Tibial nerve (tissue), 4 donors: ENCODE results near the gene FNDC3A. TPM values are rescaled to one million over a fixed set of nuclear protein-coding genes. Genes with fewer than 3 reads are reported as not detected.

Source experiments
- DNase-seq, 2 donors: peaks; one replicate each; pipeline ENCODE4 v3.0.0-alpha.2; 2019; ENCODE audit warnings: low spot score in 2 of 2
- H3K27ac ChIP-seq, 4 donors: fragments of 200-600 bp; sonication (generic) in 3 of 4; one replicate each; pipeline ENCODE4 v1.5.1; 2017 to 2019; ENCODE audit warnings: mild to moderate bottlenecking in 1 of 4
- H3K27me3 ChIP-seq, 2 donors: fragments of 200-600 bp; sonication (generic) in 1 of 2; one replicate each; pipeline versions ENCODE4 v1.5.1 to v1.6.0; 2017 to 2019
- H3K36me3 ChIP-seq, 3 donors: fragments of 200-600 bp; sonication (generic); one replicate each; pipeline ENCODE4 v1.5.1; 2018 to 2019
- H3K4me1 ChIP-seq, 4 donors: fragments of 200-600 bp; sonication (generic) in 3 of 4; one replicate each; pipeline ENCODE4 v1.5.1; 2017 to 2019
- H3K4me3 ChIP-seq, 4 donors: fragments of 200-600 bp; sonication (generic) in 3 of 4; one replicate each; pipeline ENCODE4 v1.5.1; 2017 to 2019; ENCODE audit warnings: mild to moderate bottlenecking in 1 of 4, moderate library complexity in 1 of 4
- H3K9me3 ChIP-seq, 4 donors: fragments of 200-600 bp; sonication (generic) in 3 of 4; one replicate each; pipeline ENCODE4 v1.5.1; 2017 to 2019
- CTCF ChIP-seq, 5 experiments: fragments of 200-600 bp in 3 of 5; fragments of 450-650 bp in 2 of 5; sonication (generic) in 3 of 5; IDR thresholded peaks; one replicate each; pipeline ENCODE4 v1.5.1; 2016 to 2019; ENCODE audit warnings: antibody characterized with exemption in 5 of 5, mild to moderate bottlenecking in 3 of 5, moderate library complexity in 2 of 5
- EP300 ChIP-seq, 2 donors: sonication (generic); formaldehyde crosslinking; IDR thresholded peaks; one replicate each; pipeline ENCODE4 v1.6.1; 2017; ENCODE audit warnings: antibody characterized with exemption in 2 of 2, mild to moderate bottlenecking in 1 of 2
- POLR2A ChIP-seq, 2 donors: fragments of 450-650 bp; IDR thresholded peaks; one replicate each; pipeline ENCODE4 v1.6.1; 2017; ENCODE audit warnings: antibody characterized with exemption in 2 of 2, mild to moderate bottlenecking in 2 of 2, moderate library complexity in 2 of 2
- whole genome bisulfite sequencing, 2 donors: methylation state at CpG; one replicate each; pipeline ENCODE4 v1.1.5; 2018; 5-methylcytosine and 5-hydroxymethylcytosine counted together
- total RNA-seq, 4 donors: library from RNA; depleted of rRNA; stranded (reverse); fragments of >200 nt; gene quantifications; one replicate each; pipeline ENCODE4 v1.1.0, GENCODE V29; 2016

The FNDC3A gene
- total RNA-seq: 10 to 100 TPM; 38.2 to 57.7 (median 47.0) TPM

GRCh38 chr13:48975856-48976575 is at the start of gene FNDC3A:
FNDC3A (plus strand) TSS chr13:48975912; CDS start chr13:49006191, 30,279 bp downstream.
- H3K4me3 ChIP-seq: peak within 1 kb of the TSS; percentile 64 to 96 (median 96)
- TF ChIP-seq CTCF (IDR thresholded peaks at IDR 0.05) (peak in 2 of 5 experiments; percentile 7 to 39), POLR2A (IDR thresholded peaks at IDR 0.05) (peak in 1 of 2 donors; percentile 56), EP300 (IDR thresholded peaks at IDR 0.05) (peak in 1 of 2 donors; percentile 81)
- peak within 1 kb of the TSS; percentile 99 to 100 (median 100) for H3K27ac ChIP-seq
- H3K9me3 ChIP-seq: peaks cover 0 to 6% (median 0%) of the 10 kb centered on the region in 4 donors
- H3K27me3 ChIP-seq: no peaks in the 10 kb centered on the region
- no peaks in the 10 kb centered on the region for H3K36me3 ChIP-seq
- H3K4me1 ChIP-seq: peaks cover 0 to 43% (median 5%) of the 10 kb centered on the region in 4 donors
- DNase-seq: peak; percentile 61 to 63
- WGBS, 2 donors: 0% methylated on average over 45 of the region's 86 CpGs; no CpG with 5 or more reads in 1 of the 2 donors

GRCh38 chr13:48928757-48929430 is 46.8 kb upstream of the FNDC3A start:
- no peak for DNase-seq
- WGBS, 2 donors: 84 to 92% methylated on average over 5 of the region's 5 CpGs
- no peak for TF ChIP-seq CTCF (IDR thresholded peaks at IDR 0.05)
- TF ChIP-seq POLR2A (IDR thresholded peaks at IDR 0.05): no peak
- no peak for TF ChIP-seq EP300 (IDR thresholded peaks at IDR 0.05)
- Histone ChIP-seq H3K9me3 (peaks cover 0 to 6% (median 0%) of the 10 kb centered on the region in 4 donors), H3K4me1 (no peaks in the 10 kb centered on the region), H3K27ac (no peak overlapping the region), H3K4me3 (no peak overlapping the region), H3K36me3 (no peaks in the 10 kb centered on the region), H3K27me3 (no peaks in the 10 kb centered on the region)

- Histone ChIP-seq H3K27ac (no peak overlapping the region), H3K9me3 (peaks cover 0 to 22% (median 0%) of the 10 kb centered on the region in 4 donors), H3K27me3 (no peaks in the 10 kb centered on the region), H3K4me1 (no peaks in the 10 kb centered on the region), H3K4me3 (no peak overlapping the region), H3K36me3 (no peaks in the 10 kb centered on the region)
- 10 to 23% methylated on average over 1 of the region's 1 CpG for WGBS, 2 donors
- TF ChIP-seq EP300 (IDR thresholded peaks at IDR 0.05) (no peak), POLR2A (IDR thresholded peaks at IDR 0.05) (no peak), CTCF (IDR thresholded peaks at IDR 0.05) (no peak)
- DNase-seq: no peak
Observed at GRCh38 chr13:48930918-48931317, 44.8 kb upstream of the FNDC3A start.

GRCh38 chr13:48938308-48938943 is 37.3 kb upstream of the FNDC3A start:
- H3K4me3 ChIP-seq: no peak overlapping the region
- no peak for DNase-seq
- H3K36me3 ChIP-seq: no peaks in the 10 kb centered on the region
- TF ChIP-seq EP300 (IDR thresholded peaks at IDR 0.05) (no peak), POLR2A (IDR thresholded peaks at IDR 0.05) (no peak), CTCF (IDR thresholded peaks at IDR 0.05) (no peak)
- H3K9me3 ChIP-seq: peaks cover 0 to 21% (median 0%) of the 10 kb centered on the region in 4 donors
- H3K4me1 ChIP-seq: no peaks in the 10 kb centered on the region
- H3K27ac ChIP-seq: no peak overlapping the region
- no peaks in the 10 kb centered on the region for H3K27me3 ChIP-seq
